ENCODE data around the gene TMEM60. TPM values are rescaled to one million over a fixed set of nuclear protein-coding genes. Genes with fewer than 3 reads are reported as not detected.
A peak's percentile ranks its signal among the peaks of the same experiment; 100 is the strongest.

Gene TMEM60
- total RNA-seq, 6 experiments from 2014 or later, result 20.7 to 25.6 (median 23.7) TPM

DNA sequence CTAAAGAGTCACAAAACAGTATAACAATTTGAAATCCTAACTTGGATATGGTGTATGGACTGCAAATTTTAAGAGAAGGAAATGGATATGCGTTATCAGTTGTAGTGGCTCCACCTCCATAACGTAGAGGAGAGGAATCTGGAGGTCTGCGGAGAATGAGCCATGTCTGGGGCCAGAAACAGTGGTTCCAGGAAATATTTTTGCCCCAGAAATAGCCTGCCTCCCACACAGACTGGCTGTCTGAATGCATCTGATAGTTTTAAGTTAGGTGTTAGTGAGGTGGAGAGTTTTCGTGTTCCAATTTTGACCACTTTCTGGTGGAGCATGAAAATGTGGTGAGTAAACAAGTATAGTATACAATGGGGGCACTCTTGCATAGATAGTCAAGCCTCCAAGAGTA lies 1.9 kb upstream of the TMEM60 start:
- H3K4me3 Mint-ChIP-seq, result peak overlapping the region; percentile 92
- TF ChIP-seq, protein P1, sequence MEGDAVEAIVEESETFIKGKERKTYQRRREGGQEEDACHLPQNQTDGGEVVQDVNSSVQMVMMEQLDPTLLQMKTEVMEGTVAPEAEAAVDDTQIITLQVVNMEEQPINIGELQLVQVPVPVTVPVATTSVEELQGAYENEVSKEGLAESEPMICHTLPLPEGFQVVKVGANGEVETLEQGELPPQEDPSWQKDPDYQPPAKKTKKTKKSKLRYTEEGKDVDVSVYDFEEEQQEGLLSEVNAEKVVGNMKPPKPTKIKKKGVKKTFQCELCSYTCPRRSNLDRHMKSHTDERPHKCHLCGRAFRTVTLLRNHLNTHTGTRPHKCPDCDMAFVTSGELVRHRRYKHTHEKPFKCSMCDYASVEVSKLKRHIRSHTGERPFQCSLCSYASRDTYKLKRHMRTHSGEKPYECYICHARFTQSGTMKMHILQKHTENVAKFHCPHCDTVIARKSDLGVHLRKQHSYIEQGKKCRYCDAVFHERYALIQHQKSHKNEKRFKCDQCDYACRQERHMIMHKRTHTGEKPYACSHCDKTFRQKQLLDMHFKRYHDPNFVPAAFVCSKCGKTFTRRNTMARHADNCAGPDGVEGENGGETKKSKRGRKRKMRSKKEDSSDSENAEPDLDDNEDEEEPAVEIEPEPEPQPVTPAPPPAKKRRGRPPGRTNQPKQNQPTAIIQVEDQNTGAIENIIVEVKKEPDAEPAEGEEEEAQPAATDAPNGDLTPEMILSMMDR (IDR thresholded peaks at IDR 0.05), result no peak
- H3K9me3 Mint-ChIP-seq, result peaks cover 2% of the 10 kb centered on the region
- H3K36me3 Mint-ChIP-seq (ENCODE audit: low read depth), result peaks cover 38% of the 10 kb centered on the region
- peaks cover 2% of the 10 kb centered on the region; the same call in 1 of the 2 replicates for H3K27me3 Mint-ChIP-seq (ENCODE audit: insufficient read depth)
- DNase-seq, result no peak
- H3K27ac Mint-ChIP-seq, result peak overlapping the region; percentile 96; the same call in 1 of the 2 replicates
- peaks cover 63% of the 10 kb centered on the region for H3K4me1 Mint-ChIP-seq (ENCODE audit: low read depth)

DNA sequence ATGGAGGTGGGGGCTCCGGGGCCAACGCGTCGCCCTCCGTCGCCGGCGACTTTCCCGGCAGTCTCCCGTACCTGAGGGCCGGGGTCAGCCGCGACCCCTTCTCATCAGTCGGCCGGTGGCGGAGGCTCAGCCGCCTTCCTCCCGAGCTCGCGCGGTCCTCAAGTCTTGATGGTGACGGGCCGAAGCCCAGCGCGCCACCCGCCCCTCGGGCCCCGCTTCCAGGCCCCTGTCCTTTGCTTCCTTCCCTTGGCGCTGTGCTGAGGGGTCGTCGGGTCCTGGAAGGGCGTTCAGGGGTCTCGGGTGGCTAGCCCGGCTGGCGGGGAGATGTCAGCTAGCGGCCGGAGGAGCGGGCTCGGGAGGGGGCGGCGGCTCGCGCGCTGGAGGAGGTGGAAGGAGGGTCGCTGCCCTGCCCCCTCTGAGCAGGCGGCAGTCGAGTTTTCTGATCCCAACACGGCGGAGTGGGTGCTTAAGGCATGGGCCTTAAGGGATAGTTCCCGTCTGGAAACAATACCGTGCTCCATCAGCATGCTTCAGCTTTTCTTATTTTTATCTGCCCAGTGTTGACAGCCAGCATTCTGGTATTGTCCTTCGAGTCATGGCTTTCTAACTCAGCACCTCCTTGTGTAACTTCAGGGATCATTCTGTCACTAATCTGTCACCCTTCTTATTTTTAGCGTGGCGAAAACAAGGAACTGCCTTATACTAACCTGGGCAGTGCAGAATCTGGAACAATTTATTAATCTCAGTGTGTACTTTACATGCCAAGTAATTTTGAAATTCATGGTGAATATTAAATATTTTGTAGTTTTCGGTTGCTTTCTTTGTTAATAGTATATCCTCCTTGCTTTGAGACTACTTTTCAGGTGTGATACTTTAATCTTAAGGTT lies 1.1 kb upstream of the TMEM60 start:
- no peak for DNase-seq
- TF ChIP-seq, protein P1 (IDR thresholded peaks at IDR 0.05), result peak; percentile 34; the same call in 1 of the 2 replicates
- peaks cover 60% of the 10 kb centered on the region for H3K4me1 Mint-ChIP-seq (ENCODE audit: low read depth)
- H3K4me3 Mint-ChIP-seq, result peak overlapping the region; percentile 92
- H3K27ac Mint-ChIP-seq, result peak overlapping the region; percentile 96
- H3K36me3 Mint-ChIP-seq (ENCODE audit: low read depth), result peaks cover 37% of the 10 kb centered on the region
- no peaks in the 10 kb centered on the region for H3K9me3 Mint-ChIP-seq
- H3K27me3 Mint-ChIP-seq (ENCODE audit: insufficient read depth), result peaks cover 2% of the 10 kb centered on the region; the same call in 1 of the 2 replicates

DNA sequence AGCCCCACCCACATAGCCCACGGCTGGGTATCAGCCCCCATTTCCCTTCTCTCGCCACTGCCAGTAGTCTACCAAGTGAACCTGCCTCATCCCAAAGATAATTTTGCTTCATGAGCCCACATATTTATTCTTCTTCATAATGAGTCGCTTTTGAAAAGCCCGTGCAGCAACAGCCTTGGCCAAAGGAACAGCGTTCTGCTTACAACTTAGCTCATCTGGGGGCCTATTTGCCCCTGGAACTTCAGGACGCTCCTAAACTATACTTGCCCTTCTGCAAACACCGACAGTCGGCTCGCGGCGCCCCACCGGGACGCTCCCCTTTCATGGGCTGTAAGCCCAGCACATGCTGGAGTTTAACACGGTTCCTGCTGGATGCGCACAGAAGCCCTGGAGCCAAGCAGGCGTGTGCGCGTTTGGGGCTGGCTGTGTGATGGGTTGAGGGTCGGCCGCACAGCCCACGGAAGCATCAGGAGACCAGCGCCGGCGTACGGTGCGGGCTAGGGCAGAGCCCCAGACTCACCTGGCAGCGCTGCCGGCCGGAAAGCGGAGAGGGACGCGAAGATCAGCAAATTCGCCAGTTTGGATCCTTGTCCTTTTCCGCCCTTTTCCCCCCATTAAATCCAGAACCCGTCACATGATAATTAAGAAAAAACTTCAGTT lies 370 bp downstream of the TMEM60 start:
- peaks cover 53% of the 10 kb centered on the region for H3K4me1 Mint-ChIP-seq (ENCODE audit: low read depth)
- H3K9me3 Mint-ChIP-seq, result no peaks in the 10 kb centered on the region
- peaks cover 2% of the 10 kb centered on the region; the same call in 1 of the 2 replicates for H3K27me3 Mint-ChIP-seq (ENCODE audit: insufficient read depth)
- peak overlapping the region; percentile 96 for H3K27ac Mint-ChIP-seq
- H3K36me3 Mint-ChIP-seq (ENCODE audit: low read depth), result peaks cover 39% of the 10 kb centered on the region
- peak overlapping the region; percentile 92 for H3K4me3 Mint-ChIP-seq
- DNase-seq, result no peak
- TF ChIP-seq, protein P1 (IDR thresholded peaks at IDR 0.05), result no peak

DNA sequence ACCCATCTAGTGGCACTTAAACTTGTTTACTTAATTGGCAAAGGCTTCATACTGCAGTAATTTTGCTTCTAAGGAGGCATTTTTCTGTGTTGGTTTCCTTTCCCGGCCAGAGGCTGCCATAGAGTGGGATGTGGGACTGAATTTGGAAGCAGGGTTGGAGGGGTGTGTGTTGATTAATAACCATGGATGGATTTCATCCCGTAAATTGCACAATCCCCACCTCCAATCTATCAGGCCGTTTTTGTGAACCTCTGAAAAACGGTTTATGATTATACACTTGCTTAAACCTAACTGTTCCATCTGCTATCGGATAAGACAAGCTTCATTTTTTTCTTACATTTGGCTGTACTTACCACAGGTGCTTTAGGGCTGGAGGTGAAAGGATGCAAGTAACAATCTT lies 1.3 kb downstream of the TMEM60 start:
- Mint-ChIP-seq H3K4me1 (ENCODE audit: low read depth) (peaks cover 44% of the 10 kb centered on the region), H3K9me3 (no peaks in the 10 kb centered on the region), H3K27ac (peak overlapping the region; percentile 1; the same call in 1 of the 2 replicates), H3K4me3 (peak overlapping the region; percentile 92), H3K36me3 (ENCODE audit: low read depth) (peaks cover 39% of the 10 kb centered on the region), H3K27me3 (ENCODE audit: insufficient read depth) (peaks cover 2% of the 10 kb centered on the region; the same call in 1 of the 2 replicates)
- DNase-seq, result no peak
- TF ChIP-seq, protein P1 (IDR thresholded peaks at IDR 0.05), result no peak

DNA sequence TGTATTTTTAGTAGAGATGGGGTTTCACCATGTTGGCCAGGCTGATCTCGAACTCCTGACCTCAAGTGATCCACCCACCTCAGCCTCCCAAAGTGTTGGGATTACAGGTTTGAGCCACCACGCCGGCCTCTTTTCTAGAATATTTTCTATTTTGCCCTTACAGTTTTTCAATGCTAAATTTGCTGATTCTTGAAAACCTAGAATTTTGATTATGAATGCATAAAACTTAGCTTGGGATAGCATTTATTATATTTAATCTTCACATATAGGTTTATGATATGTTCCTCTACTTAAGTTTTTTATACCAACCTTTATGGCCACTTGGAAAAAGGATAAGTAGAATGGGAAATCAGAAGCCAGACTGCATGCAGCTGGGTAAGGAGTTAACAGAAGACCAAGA lies 2.1 kb downstream of the TMEM60 start:
- H3K4me3 Mint-ChIP-seq, result peak overlapping the region; percentile 92
- H3K27me3 Mint-ChIP-seq (ENCODE audit: insufficient read depth), result peaks cover 2% of the 10 kb centered on the region; the same call in 1 of the 2 replicates
- no peaks in the 10 kb centered on the region for H3K9me3 Mint-ChIP-seq

More for the DNA sequence above, 2.1 kb downstream of the TMEM60 start:
- H3K4me1 Mint-ChIP-seq (ENCODE audit: low read depth), result peaks cover 39% of the 10 kb centered on the region
- H3K27ac Mint-ChIP-seq, result no peak overlapping the region
- no peak for DNase-seq
- TF ChIP-seq, protein P1 (IDR thresholded peaks at IDR 0.05), result no peak
- H3K36me3 Mint-ChIP-seq (ENCODE audit: low read depth), result peaks cover 39% of the 10 kb centered on the region

Measured in HFFc6 (cell line).